ENCODE data around the gene CELSR2.
"Not testable (repeated sequence)": the region's sequence is repeated elsewhere in the genome, so short reads cannot be mapped to it uniquely, and the experiment has no call there.

CELSR2 gene, protein sequence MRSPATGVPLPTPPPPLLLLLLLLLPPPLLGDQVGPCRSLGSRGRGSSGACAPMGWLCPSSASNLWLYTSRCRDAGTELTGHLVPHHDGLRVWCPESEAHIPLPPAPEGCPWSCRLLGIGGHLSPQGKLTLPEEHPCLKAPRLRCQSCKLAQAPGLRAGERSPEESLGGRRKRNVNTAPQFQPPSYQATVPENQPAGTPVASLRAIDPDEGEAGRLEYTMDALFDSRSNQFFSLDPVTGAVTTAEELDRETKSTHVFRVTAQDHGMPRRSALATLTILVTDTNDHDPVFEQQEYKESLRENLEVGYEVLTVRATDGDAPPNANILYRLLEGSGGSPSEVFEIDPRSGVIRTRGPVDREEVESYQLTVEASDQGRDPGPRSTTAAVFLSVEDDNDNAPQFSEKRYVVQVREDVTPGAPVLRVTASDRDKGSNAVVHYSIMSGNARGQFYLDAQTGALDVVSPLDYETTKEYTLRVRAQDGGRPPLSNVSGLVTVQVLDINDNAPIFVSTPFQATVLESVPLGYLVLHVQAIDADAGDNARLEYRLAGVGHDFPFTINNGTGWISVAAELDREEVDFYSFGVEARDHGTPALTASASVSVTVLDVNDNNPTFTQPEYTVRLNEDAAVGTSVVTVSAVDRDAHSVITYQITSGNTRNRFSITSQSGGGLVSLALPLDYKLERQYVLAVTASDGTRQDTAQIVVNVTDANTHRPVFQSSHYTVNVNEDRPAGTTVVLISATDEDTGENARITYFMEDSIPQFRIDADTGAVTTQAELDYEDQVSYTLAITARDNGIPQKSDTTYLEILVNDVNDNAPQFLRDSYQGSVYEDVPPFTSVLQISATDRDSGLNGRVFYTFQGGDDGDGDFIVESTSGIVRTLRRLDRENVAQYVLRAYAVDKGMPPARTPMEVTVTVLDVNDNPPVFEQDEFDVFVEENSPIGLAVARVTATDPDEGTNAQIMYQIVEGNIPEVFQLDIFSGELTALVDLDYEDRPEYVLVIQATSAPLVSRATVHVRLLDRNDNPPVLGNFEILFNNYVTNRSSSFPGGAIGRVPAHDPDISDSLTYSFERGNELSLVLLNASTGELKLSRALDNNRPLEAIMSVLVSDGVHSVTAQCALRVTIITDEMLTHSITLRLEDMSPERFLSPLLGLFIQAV (N-terminal part only)

GRCh38 chr1:109248797-109249629 is at the start of gene CELSR2:
Gene CELSR2 (plus strand): TSS chr1:109249539. CDS start chr1:109250080, 541 bp downstream.
- peak; percentile 16 to 20 for DNase-seq

DNA sequence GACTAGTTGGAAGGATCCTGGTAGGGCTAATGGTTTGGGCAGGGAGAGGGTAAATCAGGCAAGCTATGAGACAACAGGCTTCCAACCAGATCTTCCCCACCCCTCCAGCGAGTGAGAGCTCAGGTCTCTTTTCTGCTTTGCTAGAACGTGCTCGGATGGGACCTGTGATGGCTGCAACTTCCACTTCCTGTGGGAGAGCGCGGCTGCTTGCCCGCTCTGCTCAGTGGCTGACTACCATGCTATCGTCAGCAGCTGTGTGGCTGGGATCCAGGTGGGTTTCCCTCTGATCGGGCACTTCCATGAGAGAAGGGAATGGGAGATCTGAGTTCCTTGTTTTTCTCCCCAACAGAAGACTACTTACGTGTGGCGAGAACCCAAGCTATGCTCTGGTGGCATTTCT is 49.6 kb upstream of the CELSR2 start:
- DNase-seq: no peak

GRCh38 chr1:109201123-109201703 is 48.1 kb upstream of the CELSR2 start:
- peak; percentile 25 to 38 for DNase-seq

- DNase-seq: no peak
These were observed 44.9 kb upstream of the CELSR2 start for GRCh38 chr1:109204484-109204883.

- DNase-seq: no peak
These were observed 43.0 kb upstream of the CELSR2 start for GRCh38 chr1:109206339-109206738.

DNA sequence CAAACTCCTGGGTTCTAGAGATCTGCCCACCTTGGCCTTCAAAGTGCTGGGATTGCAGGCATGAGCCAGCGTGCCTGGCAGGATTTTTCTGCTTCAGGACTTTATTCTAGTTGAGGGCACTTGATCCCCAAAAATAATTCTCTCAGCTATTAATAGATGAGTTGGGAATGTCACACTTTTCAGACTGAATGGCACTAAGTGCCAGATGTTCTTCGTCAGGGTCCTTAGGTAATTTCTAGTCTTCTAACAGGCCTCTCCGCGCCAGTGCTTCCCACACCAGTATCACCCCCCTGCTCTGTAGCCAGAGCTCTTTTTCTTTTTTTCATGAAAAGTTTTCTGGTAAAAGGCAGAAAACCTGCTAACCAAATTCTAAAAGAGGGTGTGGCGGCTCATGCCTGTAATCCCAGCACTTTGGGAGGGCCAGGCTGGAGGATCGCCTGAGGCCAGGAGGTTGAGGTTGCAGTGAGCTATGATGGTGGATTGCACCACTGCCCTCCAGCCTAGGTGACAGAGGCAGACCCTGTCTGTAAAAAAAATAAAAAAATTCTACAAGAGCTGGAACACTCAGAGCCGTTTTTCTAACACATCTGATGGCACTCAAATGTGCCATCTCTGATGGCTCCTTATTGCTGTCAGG is 41.8 kb upstream of the CELSR2 start:
- no peak for DNase-seq

DNA sequence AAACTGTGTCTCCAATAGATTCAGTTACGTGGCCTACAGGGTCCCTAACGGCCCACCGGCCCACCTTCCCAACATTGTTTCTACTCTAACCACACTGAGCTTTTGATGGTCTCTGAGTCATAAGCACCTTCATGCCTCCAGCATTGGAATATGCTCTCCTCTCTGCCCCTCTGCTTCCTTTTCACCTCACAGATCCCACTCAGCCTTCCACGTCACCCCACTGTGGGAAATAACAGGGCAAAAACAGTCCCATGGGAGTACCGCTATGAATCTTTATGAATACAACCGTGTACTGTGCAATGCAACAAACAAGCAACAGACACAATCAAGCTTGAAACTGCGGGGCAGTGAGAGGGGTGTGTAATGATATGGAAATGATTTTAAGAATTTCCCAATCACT is 40.9 kb upstream of the CELSR2 start:
- no peak for DNase-seq

- DNase-seq: no peak
These were observed 40.4 kb upstream of the CELSR2 start for GRCh38 chr1:109208836-109209463.

- DNase-seq: no peak
These were observed 39.3 kb upstream of the CELSR2 start for GRCh38 chr1:109210058-109210457.

DNA sequence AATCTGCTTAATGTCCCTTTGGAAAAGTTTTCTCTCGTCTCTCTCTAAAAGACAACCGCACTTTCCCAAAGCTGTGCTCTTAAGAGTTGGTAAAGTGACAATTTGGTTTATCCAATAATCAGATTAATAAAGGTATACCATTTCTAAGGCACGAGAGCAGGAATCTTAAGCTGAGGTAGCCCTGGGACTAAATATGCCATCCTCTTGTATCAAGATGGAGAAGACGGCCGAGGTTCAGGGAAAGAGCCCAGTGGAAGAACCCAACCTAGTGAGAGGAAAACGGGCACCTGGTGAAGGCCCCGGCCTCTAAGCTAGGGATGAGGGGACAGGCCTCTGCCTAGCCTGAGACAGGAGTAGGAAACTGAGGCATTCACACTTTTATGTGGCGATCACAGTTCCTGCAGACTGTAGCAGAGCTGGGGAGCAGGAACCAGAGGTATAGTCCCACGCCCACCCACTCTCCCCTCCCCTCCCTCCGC is 36.0 kb upstream of the CELSR2 start:
- DNase-seq: no peak

DNA sequence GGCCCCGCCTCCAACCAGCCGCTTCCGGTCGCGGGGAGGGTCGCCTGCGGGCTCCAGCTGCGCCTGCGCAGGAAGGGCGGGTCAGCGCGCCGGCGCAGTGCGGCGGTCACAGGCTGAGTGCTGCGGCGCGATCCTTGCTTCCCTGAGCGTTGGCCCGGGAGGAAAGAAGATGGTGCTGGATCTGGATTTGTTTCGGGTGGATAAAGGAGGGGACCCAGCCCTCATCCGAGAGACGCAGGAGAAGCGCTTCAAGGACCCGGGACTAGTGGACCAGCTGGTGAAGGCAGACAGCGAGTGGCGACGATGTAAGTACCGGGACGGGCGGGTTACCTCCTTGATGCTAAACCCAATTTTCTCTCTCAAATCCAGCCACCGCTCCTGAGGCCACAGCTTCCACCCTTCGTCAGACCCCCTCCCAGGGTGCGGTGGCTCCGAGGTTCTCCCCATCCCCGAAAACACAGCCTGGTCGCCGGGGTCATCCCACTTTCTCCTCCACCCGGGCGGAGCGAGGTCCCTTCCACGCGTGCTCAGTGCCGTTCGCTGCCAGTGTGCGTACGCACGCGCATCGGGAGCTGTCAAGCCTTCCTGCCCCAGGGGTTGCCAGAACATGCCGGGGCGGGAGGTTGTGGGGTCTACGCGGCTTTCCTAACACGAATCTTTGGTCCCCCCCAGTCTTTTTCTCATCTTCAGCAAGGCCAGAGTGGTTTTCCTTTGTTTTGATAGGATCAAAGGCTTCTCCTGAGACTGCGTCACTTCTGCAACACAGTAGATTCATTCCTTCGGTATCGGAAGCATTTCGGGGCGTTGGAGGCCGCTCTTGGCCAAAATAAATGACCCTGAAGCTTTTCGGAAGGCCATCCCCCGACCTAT is 35.3 kb upstream of the CELSR2 start, which contains the start of gene SARS1:
Gene SARS1 (plus strand): TSS at position 95 of the 870 bp plus-strand sequence. CDS start 75 bp downstream, at position 170.
- peak; percentile 72 to 74 for DNase-seq

- DNase-seq: peak; percentile 21 to 31
These were observed 34.4 kb upstream of the CELSR2 start for GRCh38 chr1:109214695-109215623.

DNA sequence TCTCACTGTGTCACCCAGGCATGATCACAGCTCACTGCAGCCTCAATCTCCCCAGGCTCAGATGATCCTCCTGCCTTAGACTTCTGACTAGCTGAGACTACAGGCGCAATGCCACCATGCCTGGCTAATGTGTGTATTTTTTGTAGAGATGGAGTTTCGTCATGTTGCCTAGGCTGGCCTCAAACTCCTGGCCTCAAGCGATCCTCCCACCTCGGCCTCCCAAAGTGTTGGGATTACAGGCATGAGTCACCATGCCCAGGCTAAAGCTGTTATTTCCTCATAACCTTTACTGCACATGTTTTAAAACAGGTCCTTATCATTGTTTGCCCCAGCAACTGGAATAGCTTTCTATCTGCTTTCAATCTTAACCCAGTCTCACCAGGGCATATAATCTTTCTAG is 32.7 kb upstream of the CELSR2 start:
- DNase-seq: no peak

DNA sequence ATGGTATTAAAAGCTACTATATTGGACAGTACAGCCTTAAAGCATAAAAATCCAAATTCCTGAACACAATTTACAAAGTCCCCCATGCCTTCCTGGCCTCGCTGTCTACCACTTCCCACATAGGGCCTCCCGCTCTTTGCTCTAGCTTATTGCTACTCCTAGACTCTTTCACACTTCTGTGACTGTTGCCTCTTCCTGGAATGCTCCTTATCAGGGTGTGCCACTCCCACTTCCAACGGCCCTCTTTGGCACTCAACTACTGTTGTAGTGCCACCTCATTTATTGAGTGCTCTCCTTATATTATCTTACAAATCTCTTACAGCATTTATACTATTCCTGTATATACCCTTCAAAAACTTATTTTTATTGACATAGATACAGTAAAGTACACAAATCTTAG is 30.8 kb upstream of the CELSR2 start:
- no peak for DNase-seq

GRCh38 chr1:109221201-109221600 is 28.1 kb upstream of the CELSR2 start:
- not testable (repeated sequence) for DNase-seq

GRCh38 chr1:109225308-109225707 is 24.0 kb upstream of the CELSR2 start:
- no peak for DNase-seq

DNA sequence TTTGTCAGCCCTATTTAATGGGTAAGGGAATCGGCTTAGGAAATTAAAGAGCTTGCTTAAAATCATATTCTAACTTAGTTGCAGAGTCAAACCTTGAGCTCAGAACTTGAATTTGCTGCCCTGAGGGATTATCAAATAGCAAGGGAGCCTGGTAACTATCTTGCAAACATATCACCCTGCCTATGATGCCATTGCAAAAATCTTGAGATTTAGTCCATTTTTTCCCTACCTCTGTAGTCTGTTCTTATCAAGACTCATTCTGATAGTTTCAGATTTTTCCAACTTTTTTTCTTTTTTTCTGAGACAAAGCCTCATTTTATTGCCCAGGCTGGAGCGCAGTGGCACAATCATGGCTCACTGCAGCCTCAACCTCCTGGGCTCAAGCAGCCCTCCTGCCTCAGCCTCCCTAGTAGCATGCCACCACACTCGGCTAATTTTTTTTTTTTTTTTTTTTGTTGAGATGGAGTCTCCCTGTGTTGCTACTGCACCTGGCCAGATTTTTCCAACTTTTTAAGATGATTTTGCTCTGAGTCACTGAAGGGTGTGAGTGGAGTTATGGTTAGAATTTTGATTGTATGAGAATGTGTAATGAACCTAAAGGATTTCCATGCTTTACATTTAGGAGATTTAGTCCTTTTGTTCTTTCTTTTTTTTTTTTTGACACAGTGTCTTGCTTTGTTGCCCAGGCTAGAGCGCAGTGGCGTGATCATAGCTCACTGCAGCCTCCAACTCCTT is 23.5 kb upstream of the CELSR2 start:
- DNase-seq: no peak

DNA sequence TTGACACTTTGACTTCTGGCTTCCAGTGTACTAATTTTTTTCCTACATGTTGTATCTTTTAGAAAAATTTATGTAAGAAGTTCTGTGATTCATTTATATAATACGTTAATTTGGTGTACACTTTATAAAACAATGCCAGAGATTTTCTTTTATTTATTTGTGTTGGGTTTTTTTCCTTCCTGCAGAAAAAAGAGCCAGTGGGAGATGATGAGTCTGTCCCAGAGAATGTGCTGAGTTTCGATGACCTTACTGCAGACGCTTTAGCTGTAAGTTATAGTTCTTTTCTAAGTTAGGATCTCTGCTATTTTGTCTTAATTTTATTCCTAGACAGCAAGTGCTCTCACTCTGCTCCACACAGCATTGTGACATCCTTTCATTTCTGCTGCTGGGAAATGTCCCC is 21.2 kb upstream of the CELSR2 start:
- DNase-seq: no peak
